ENCODE measurements around the gene SETD5. TPM values are rescaled to one million over a fixed set of nuclear protein-coding genes. Genes with fewer than 3 reads are reported as not detected.

The SETD5 gene, protein sequence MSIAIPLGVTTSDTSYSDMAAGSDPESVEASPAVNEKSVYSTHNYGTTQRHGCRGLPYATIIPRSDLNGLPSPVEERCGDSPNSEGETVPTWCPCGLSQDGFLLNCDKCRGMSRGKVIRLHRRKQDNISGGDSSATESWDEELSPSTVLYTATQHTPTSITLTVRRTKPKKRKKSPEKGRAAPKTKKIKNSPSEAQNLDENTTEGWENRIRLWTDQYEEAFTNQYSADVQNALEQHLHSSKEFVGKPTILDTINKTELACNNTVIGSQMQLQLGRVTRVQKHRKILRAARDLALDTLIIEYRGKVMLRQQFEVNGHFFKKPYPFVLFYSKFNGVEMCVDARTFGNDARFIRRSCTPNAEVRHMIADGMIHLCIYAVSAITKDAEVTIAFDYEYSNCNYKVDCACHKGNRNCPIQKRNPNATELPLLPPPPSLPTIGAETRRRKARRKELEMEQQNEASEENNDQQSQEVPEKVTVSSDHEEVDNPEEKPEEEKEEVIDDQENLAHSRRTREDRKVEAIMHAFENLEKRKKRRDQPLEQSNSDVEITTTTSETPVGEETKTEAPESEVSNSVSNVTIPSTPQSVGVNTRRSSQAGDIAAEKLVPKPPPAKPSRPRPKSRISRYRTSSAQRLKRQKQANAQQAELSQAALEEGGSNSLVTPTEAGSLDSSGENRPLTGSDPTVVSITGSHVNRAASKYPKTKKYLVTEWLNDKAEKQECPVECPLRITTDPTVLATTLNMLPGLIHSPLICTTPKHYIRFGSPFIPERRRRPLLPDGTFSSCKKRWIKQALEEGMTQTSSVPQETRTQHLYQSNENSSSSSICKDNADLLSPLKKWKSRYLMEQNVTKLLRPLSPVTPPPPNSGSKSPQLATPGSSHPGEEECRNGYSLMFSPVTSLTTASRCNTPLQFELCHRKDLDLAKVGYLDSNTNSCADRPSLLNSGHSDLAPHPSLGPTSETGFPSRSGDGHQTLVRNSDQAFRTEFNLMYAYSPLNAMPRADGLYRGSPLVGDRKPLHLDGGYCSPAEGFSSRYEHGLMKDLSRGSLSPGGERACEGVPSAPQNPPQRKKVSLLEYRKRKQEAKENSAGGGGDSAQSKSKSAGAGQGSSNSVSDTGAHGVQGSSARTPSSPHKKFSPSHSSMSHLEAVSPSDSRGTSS (N-terminal part only)
- total RNA-seq, result 10 to 100 TPM; 86.7 to 98.2 TPM

DNA sequence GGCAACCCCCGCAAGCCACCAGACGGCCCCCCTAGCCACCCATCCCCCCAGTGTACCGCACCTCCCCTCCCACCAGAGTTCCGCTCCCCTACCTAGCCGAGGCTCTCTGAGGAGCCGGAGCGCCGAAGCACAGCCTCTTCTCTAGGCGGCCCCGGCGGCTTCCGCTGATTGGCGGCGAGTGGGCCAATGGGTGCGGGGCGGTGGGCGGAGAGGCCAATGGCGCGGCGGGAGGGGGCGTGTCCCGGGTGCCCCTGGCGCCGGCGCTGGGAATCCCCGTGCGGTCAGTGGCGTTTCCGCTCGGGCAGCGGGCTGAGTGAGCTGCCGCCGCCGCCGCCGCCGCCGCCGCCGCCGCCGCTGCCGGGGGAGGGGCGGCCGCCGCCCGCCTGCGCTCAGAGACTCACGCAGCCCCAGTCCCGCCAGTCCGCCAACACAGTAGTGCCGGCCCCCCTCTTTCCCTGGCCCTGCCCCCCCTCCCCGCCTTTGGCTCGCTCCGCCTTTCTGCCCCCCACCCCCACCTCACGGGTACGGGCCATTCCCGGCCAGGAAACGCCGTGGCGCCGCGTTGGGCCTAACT, at the start of gene SETD5:
TSS of gene SETD5 (plus strand) at position 284 of the 574 bp plus-strand sequence. CDS start 31,324 bp downstream, outside the sequence.

DNA sequence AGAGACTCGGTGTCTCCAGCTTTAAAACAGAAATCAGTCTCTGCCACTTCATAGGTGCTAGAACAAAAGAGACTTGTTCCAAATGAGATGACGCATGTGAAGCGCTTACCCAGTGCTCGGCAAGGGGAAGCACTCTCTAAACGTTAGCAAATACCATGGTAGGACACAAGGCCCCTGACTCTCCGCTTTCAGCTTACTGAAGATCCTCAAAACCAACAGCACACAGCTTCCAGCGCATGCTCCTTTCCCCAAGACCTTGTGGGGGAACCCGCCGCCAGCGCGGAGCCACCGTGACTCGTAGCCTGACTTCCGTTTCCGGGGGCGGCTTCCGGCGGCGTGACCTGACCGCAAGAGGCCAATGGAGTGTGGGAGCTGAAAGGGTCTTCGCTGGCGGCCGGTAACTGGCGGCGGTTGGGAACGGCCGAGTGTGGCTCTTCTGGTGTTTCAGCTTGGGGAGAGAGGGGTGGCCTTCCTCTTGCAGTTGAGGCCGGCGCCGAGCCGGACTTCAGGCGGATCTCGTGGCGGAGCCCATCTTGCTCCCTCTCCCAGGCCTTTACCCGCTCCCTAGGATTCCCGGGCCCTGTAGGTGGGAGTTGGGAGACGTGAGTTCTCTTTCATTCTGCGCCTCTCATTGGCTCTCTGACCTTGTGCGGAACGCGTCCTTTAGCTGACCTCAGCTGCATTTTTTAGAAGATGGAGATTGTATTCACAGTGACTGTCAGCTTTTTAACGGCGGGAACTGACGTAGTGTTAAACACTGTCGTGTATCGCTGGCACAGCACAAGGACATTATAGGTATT, 34.5 kb upstream of the SETD5 start, which contains the start of gene THUMPD3:
TSS of gene THUMPD3 (plus strand) at position 324 of the 800 bp plus-strand sequence. CDS start 2,015 bp downstream, outside the sequence.

Other genes starting within 250 kb of the SETD5 start
- gene SRGAP3, start 148.0 kb upstream of the SETD5 start, total RNA-seq, result 1 to 10 TPM; 3.0 to 8.3 TPM
- gene THUMPD3, start 34.6 kb upstream of the SETD5 start, total RNA-seq, result 10 to 100 TPM; 36.1 to 45.6 TPM
- gene LHFPL4, start 156.2 kb downstream of the SETD5 start, total RNA-seq, result not detected